ENCODE data around the gene BAHD1.

GRCh38 chr15:40451527-40452158 is 10.9 kb downstream of the BAHD1 start:
- TF ChIP-seq CTCF (IDR thresholded peaks at IDR 0.05) = no peak
- TF ChIP-seq POLR2A (IDR thresholded peaks at IDR 0.05) = no peak
